ENCODE data around the gene SACM1L.
"Not testable (repeated sequence)": the region's sequence is repeated elsewhere in the genome, so short reads cannot be mapped to it uniquely, and the experiment has no call there.

Gene SACM1L

DNA sequence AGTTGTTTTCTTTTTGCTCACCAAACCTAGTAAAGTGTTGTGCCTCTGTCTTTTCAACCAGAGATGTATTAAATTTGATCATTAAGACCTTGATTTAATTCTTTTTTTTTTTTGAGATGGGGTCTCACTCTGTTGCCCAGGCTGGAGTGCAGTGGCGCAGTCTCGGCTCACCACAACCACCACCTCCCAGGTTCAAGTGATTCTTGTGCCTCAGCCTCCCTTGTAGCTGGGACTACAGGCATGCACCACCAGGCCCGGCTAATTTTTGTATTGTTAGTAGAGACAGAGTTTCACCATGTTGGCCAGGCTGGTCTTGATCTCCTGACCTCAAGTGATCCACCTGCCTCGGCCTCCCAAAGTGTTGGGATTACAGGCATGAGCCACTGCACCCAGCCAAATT lies 6.0 kb downstream of the SACM1L start:
- FAIRE-seq, result not testable (repeated sequence)

DNA sequence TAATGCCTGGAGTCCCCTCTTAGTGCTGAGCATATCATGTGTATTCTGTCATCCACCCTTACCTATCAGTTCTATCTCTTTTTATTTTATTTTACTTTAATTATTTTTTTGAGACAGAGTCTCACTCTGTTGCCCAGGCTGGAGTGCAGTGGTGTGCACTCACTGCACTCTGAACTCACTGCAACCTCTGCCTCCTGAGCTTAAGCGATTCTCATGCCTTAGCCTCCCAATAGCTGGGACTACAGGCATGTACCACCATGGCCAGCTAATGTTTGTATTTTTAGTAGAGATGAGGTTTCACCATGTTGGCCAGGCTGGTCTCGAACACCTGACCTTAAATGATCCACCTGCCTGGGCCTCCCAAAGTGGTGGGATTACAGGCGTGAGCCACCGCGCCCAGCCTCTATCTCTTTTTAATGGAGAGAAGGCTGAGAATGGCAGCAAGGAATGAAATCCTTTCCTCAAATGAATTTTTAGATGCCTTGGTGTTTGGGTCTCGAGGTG lies 11.4 kb downstream of the SACM1L start:
- FAIRE-seq, result no peak

DNA sequence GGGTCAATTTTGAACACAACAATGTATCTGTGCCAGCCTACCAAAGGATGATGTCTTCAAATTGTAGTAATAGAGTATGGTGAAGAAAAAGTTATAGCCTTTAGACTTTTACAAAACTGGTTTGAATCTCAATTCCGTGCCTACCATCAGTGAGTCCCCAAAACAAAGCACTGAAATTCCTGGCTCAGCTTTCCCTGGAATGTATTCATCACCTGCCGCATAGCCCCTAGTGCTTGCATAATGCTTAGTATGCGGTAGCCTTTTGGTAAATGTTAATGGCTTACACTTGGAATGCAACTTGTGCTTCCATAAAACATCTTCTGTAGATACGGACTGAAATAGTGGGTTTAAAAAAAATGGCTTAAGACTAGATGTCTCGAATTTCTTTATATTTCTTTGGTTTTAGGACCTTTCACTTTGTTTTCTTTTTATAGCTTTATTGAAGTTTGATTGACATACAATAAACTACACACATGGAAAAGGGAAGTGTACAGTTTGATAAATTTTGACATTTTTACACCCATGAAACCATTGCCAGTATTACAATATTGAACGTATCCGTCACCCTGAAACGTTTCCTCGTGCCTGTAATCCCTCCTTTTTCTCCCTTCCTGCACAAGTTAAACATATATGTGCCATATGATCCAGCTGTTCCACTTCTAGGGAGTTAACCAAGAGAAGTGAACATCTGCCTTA lies 12.1 kb downstream of the SACM1L start:
- peak; percentile 31 for FAIRE-seq

DNA sequence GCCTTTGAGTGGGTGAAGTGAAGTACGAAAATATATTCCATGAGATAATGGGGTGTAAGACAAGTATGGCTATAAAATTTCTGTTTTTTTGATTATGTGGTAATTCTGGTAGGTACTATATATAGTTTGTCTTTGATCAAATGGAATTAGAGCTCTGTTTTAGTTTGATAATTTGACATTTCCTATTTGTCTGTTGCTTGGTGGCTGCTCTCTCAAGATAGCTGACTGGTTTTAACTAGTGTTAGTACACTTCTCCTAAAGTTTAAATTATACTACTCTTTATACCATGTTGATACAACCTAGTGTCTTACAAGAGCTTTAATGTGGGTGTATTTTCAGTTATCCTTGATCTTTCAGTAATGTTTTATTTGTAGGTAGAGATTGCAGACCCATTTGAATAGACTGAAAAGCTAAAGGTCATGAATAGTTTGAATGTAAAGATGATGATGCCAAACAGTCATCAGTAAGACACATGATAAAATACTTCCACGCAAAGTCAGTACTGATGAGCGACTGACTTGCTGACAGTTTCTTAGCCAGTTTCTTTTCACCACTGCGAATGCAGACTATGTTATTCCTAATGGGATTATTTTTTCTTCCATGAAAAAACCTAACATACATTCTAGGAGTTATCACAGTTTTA lies 15.2 kb downstream of the SACM1L start:
- FAIRE-seq, result no peak

DNA sequence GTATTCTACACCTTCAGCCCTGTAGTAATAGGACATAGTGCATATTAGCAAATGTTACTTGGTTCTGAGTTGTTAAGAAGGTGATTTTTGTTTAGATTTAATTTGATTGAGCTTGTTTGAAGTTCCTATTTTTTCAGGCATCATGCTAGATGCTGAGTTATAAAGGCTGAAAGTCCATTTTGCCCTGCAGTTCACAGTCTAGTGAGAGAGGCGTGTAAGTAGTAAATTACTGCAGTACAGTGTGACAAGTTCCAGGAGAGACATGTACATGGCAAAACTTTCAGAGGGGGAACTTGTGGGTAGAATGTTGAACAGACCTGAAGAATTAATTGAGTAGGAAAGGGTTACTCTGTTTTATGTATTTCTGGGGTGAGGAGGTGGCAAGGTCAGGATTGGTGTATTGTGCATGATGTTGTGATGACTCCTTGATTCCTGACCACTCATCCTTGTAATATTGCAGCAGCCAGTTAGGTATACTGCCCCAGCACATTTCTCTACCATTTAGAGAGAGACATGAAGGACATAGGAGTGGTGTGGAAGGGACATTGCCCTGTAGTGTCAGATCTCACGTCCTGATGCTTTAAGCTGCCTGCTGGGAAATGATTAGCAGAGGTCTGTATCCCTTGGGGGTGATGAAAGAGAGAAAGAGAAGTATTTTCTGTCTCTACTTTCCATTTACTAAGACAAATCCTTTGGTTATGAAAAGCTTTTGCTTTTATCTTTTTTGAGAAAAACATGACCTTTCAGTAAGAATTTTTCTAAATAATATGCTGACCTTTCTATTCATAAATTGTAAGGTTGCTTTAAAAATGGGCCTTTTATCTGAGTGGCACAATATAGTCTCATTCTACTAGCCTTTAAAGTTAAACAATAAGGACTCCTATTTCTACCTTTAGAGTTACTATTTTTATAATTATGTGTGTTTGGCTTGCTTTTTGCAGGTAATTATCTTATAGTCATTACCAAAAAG lies 16.9 kb downstream of the SACM1L start:
- no peak for FAIRE-seq

DNA sequence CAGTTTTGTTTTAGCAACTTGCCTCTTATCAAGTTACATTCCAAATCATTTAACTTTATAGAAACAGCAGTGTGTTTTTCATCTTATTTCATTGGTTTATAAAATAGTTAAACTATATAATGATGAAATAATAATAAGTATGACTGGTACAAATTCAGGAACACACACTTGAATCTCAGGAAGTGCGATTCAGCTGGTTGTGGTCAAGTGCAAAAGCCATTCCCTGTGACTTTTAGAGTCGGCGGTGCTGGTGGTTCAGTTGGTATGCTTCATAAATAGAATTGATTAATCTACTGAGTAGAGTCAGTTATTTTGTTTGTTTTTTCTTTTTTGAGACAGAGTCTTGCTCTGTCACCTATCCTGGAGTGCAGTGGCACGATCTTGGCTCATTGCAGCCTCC lies 22.7 kb downstream of the SACM1L start:
- no peak for FAIRE-seq

DNA sequence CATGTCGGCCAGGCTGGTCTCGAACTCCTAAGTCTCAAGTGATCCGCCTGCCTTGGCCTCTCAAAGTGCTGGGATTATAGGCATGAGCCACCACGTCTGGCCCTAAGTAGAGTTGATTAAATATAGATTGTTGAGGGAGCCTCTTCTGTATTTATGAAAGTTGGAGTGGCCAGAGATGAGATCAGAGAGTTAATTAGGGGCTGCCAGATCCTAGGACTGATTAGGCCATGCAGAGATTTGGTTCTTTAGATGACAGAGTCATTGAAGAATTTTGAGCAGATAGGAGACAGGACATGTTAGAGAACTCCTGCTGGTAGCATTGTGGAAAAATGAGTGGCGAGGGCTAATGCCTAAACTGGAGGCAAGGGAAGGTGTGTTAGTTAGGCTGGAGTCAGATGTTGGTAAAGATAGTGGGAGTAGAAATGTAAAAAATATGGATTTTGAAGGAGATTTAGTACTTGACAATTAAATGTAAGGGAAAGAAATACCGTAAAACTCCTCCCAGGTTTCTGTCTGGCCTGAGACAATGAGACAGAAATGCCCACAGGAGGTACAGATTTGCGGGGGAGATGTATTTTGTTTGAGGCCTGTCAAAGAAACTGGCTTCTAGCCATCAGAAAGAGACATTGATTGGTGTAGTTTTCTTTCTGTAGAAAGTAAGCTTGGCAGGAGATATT lies 23.4 kb downstream of the SACM1L start:
- FAIRE-seq, result no peak

DNA sequence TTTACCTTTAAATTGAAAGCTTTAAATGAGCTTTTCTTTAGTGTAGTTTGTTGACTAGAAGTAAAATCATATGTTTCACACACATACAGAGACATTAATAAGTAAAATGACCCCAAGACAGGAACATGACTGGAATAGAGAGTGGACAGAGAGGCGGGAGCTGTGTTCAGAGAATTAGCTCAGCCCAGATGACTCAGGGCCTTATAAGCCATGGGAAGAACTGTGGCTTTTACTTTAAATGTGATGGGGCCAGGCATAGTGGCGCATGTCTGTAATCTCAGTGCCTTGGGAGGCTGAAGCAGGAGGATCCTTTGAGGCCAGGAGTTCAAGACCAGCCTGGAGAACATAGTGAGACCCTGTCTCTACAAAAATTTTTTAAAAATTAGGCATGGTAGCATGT lies 26.7 kb downstream of the SACM1L start:
- FAIRE-seq, result no peak

DNA sequence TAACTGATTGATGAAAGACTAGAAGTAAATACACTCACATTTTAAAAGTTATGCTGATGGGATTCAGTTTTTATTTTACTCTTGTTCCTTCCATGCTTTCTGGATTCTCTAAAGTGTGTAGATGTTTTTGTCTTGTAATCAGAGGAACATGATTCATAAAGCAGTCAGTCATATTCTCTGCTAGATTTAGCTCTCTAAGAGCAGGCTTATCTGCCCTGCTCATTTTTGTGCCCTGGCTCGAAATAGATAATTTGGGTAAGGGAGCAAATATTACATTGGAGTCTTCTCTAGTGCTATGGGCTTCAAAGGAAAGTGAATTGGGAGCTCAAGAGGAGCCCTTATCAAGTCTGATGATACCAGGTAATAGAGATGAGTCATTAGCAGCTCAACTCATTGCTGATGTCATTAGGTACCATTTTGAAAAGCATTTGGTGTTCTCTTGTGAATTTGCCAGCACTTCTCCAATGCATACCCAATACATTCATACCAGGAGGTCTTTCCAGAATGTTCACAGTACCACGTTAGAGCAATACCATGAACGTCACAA lies 27.7 kb downstream of the SACM1L start:
- no peak for FAIRE-seq

DNA sequence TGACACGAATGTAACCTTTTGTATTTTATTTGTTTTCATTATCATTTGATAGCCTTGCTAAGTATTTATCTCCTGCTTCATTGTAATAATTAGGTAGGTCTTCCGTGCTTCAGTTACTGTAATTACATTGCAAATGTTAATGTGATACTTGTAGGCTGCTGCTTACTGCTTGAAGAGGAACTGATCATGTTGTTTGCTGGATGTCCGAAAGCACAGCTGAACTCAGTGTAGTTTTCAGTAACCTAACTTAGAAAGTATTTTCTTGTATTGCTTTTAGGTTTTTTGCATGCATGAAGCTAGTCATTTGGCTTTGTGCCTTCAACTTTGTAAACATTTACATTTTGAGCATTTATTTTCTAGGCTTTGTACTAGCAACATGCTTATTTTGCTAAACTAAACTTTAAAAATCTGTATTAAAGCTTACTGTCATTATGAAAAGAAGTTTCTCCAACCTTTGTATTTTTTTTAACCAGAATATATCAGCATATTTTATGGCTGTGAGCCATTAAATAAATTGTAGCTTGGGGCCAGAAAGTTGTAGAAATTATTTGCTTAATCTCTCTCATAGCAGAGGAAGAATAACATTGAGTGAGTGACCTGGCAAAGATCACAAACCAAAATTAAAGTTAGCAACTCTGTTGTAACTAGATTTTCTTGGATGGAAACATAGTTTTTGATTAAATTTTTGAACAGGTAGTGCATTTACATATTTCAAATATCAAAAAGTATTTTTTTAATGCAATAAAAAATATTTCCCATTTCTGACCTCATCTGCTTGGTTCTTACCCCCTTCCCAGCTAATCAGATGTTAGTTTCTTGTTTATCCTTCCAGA lies 30.7 kb downstream of the SACM1L start:
- no peak for FAIRE-seq

DNA sequence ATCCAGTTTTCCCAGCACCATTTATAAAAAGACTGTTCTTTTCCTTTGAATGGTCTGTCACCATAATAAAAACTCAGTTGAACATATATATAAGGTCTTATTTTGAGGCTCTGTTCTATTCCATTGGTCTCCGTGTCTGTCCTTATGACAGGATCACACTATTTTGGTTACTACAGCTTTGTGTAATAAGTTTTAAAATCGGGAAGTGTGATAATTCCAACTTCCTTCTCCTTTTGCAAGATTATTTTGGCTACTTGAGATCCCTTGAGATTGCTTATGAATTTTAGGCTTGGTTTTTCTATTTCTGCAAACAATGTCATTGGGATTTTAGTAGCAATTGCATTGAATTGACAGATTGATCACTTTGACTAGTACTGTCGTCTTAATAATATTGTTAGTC lies 35.7 kb downstream of the SACM1L start:
- FAIRE-seq, result no peak

DNA sequence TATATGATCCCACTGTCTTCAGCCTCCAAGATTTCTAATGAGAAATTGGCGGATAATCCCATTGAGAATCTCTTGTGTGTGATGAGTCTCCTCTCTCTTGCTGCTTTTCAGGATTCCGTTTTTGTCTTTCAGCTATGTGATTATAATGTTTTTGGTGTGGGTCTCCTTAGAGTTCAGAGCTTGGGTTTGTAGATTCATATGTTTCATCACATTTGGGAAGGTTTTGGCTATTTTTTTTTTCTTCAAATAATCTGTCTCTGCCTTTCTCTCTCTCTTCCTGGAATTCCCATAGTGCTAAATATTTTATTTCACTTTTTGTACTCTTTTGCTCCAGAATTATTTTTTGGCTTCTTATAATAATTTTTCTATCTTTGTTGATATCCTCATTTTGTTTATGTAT lies 40.4 kb downstream of the SACM1L start:
- no peak for FAIRE-seq

DNA sequence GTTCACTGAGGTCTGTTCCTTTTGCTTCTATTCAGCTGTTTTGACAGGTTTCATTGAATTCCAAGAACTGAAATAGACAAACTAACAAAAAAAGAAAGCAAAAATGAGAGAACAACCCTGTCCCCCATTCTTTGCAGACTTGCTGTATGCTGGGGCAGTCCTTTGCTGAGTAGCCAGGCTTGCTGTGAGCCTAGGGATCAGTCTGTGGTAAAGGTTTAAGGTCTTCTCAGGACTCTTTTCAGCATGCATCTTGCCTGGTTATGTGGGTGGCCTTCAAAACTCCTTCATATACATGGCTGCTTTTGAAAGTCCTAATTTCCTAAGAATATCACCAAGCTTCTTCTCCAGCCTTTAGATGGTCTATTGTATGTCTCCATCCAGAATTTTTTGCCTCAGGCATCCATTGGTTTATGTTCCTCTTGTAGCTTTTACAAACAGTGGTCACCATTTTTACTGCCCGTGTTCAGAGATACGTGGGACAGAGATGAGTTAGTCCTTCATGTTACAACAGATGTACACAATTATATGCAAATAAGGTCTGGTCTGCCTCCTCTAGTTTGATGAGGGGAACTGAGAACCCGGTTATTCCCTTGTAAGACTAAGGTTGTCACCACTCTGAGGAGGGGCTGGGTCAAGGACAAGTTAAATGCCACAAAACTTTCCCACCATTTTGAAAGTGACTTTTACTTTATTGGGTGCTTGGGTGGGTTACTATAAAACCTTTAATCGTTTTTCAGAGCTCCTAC lies 41.4 kb downstream of the SACM1L start:
- no peak for FAIRE-seq

DNA sequence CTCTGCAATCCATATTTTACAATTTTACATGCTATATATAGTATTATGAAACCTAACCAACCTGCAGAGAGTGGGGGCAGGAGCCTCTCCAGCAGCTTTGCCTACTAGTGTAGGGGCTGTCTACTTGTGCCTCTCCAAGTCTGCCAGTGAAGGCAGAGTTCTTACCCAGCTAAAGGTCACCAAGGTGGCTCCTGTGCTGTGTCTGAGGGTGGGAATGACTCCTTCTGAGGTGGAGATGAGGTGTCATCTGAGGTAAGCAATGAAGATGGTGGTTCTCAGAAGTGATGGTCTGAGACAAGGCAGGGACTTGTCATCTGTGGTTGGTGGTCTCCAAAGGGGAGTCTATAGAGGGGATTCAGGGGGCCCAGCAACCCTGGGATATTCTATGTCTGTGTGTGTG lies 47.5 kb downstream of the SACM1L start:
- no peak for FAIRE-seq

DNA sequence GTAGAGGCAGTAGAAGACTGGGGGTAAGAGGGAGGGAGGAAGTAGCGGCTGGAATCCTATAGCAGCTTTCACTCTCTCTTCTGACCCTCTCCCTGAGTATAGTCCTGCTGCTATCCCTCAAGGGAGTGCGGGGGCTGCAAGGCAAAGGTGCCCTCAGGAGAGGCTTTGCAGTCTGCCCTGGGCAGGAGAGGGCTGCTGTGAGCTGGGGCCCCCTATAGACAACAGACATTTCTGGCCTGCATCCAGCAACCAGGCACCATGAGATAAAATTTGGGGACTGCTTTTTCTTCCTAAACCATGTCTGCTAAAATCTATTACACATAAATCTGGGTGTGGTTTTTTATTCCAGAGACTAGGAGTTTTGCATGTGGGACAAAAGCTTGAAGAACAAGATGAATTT lies 48.0 kb downstream of the SACM1L start:
- FAIRE-seq, result no peak

DNA sequence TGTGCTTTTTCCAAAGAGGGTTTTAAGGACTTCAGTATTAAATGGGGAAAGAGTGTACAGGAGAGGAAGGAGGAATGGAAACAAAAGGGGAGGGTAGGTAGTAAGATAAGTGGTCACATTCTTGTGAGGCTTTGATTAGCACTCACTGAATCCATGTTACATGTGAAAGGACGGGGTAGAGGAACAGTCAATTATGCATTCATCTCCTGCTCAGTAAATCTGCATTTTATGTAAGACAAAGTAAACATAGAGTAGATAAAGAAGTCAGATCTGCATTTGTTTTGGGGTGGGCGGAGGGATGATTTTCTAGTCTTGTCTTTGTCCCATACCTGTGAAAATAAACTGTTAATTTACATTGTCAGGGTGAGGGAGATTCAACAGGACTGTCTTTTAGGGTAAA lies 50.8 kb downstream of the SACM1L start:
- no peak for FAIRE-seq

DNA sequence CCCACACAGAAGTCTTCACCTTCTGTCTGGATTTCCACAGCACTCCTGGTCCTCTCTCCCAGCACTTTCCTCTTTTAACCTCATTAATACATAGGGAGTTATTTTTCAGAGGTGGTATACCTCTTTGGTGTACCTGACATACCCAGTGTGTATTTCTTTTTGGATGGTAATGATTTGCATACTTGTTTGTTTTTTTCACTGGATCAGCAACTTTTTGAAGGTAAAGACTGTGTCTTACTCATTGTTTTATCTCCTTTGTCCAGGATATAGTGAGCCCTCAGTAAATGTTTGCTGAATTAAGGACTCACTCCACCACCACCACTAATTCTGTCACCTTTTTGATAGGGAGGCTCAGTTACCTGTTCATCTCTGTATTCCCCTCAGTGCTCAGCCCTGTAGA lies 52.1 kb downstream of the SACM1L start:
- FAIRE-seq, result no peak

DNA sequence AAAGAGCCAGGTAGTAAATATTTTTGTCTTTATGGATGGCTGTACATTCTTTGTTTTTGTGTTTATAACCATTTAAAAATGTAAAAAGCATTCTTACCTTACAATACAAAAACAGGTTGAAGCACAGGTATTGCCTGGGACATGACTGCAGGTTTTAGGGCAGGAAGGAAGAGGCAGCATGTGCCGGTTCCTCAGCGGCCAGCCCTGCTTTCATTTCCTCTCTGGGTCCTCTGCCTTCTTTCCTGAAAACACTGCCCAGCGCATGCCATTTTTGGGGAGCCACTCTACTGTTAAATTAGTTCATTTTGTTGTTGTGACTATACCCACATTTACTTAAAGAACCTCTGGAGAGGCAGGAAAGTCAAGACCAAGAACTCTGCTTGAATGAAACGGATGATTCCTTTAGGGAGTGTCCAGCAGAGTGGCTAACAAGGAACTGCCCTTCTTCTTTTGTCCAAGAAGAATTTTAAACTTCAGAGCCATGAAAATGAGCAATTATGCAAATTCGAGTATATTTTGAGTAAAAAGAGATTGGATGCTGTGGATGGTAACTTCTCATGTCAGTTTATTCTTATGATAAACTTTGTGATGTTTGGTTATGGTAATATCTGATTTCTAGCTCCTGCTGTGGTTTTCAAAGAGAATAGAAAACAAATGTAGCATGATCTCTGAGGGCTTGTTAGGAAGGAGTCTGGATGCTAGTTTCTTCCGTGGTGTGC lies 52.7 kb downstream of the SACM1L start:
- no peak for FAIRE-seq

DNA sequence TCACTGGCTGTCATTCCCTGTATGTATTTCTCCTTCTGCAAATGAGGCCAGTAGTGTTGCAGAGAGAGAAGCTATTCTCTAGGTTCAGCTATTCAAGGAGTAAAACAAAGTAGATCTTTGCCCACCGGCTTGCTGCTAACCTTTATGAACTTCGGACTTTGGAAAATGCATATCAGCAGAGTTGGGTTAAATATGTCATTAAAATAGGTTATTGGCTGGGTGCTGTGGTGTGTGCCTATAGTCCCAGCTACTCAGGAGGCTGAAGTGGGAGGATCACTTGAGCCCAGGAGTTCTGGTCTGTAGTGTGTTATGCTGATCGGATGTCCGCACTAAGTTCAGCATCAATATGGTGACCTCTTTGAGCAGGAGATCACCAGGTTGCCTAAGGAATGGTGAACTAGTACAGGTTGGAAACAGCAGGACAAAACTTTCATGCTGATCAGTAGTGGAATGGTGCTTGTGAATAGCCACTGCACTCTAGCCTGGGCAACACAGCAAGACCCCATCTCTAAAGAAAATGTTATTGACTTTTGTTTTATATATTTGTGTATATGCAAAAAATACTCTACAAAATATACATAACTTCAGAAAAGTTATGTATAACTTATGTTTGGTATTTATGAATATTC lies 53.4 kb downstream of the SACM1L start:
- FAIRE-seq, result no peak
